ENCODE data around the gene USP32. TPM values are rescaled to one million over a fixed set of nuclear protein-coding genes. Genes with fewer than 3 reads are reported as not detected.
A peak's percentile ranks its signal among the peaks of the same experiment; 100 is the strongest.
"Not testable (repeated sequence)": the region's sequence is repeated elsewhere in the genome, so short reads cannot be mapped to it uniquely, and the experiment has no call there.

USP32 gene
- total RNA-seq, 6 experiments from 2014 or later: 24.8 to 44.2 (median 33.5) TPM

GRCh38 chr17:60428491-60428890, 36.6 kb upstream of the USP32 start:
- H3K36me3 ChIP-seq; H3K4me1 ChIP-seq; intact Hi-C loops (cut with DNase I); H3K4me3 ChIP-seq; H3K27ac ChIP-seq; ATAC-seq; DNase-seq; H3K9me3 ChIP-seq; H3K27me3 ChIP-seq: not testable (repeated sequence)
- whole genome bisulfite sequencing (ENCODE audit: insufficient coverage, low coverage, low lambda C conversion rate, missing lambda C conversion rate): 74% methylated on average over 6 of the region's 6 CpGs

DNA sequence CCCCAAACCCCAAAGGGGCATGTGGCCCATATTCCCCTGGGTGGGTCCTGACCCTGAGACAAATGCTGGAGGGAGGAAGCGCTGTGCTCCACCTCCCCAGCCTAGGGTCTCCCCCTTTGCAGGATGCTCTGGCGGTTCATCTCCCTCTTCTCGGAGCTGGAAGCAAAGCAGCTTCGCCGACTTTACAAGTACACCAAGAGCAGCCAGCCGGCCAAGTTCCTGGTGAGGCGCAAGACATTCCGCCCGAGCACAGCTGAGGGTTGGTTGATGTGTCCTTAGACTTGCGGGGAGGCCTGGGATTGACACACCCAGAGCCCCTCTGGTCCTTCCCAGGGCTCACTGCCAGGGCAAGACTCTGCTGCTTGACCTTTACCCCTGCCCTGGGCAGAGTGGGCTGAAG, 34.7 kb upstream of the USP32 start:
- Histone ChIP-seq H3K9me3 (no peaks in the 10 kb centered on the region), H3K36me3 (no peaks in the 10 kb centered on the region), H3K27ac (no peak overlapping the region), H3K4me1 (no peaks in the 10 kb centered on the region), H3K4me3 (no peak overlapping the region), H3K27me3 (no peaks in the 10 kb centered on the region)
- intact Hi-C loops (cut with DNase I): no loop called here
- no peak for DNase-seq
- 100% methylated on average over 1 of the region's 10 CpGs for WGBS (ENCODE audit: insufficient coverage, low coverage, low lambda C conversion rate, missing lambda C conversion rate)
- no peak for TF ChIP-seq CTCF (IDR thresholded peaks at IDR 0.05)
- no peak for TF ChIP-seq POLR2A (IDR thresholded peaks at IDR 0.05)
- ATAC-seq: no peak

- DNase-seq (no peak), ATAC-seq (no peak)
- intact Hi-C loops (cut with DNase I): no loop called here
- Histone ChIP-seq H3K9me3 (no peaks in the 10 kb centered on the region), H3K4me3 (no peak overlapping the region), H3K4me1 (peaks cover 0 to 3% (median 0%) of the 10 kb centered on the region in 4 donors), H3K36me3 (no peaks in the 10 kb centered on the region), H3K27ac (no peak overlapping the region), H3K27me3 (no peaks in the 10 kb centered on the region)
- TF ChIP-seq CTCF (IDR thresholded peaks at IDR 0.05) (no peak), POLR2A (IDR thresholded peaks at IDR 0.05) (no peak)
- WGBS (ENCODE audit: insufficient coverage, low coverage, low lambda C conversion rate, missing lambda C conversion rate): no CpG with 5 or more reads among the region's 6 CpGs
These were observed 33.7 kb upstream of the USP32 start for GRCh38 chr17:60425626-60426025.

GRCh38 chr17:60423865-60424264, 31.9 kb upstream of the USP32 start:
- no peak for TF ChIP-seq POLR2A (IDR thresholded peaks at IDR 0.05)
- TF ChIP-seq CTCF (IDR thresholded peaks at IDR 0.05): no peak
- ATAC-seq: no peak
- Histone ChIP-seq H3K4me1 (peaks cover 0 to 3% (median 0%) of the 10 kb centered on the region in 4 donors), H3K4me3 (no peak overlapping the region), H3K9me3 (no peaks in the 10 kb centered on the region), H3K36me3 (no peaks in the 10 kb centered on the region), H3K27ac (no peak overlapping the region), H3K27me3 (no peaks in the 10 kb centered on the region)
- 92% methylated on average over 2 of the region's 3 CpGs for WGBS (ENCODE audit: insufficient coverage, low coverage, low lambda C conversion rate, missing lambda C conversion rate)
- intact Hi-C loops (cut with DNase I): no loop called here
- DNase-seq: no peak

GRCh38 chr17:60422162-60422665, 30.3 kb upstream of the USP32 start, which contains the start of gene CHCT1:
Gene CHCT1, plus strand, starts transcription at chr17:60422489. Its CDS starts 104 bp downstream, at chr17:60422593.
- WGBS (ENCODE audit: insufficient coverage, low coverage, low lambda C conversion rate, missing lambda C conversion rate): 60% methylated on average over 14 of the region's 18 CpGs

More at GRCh38 chr17:60422162-60422665, 30.3 kb upstream of the USP32 start, which contains the start of gene CHCT1:
- Histone ChIP-seq H3K9me3 (no peaks in the 10 kb centered on the region), H3K27ac (peak within 1 kb of the TSS in 1 of 3 donors; percentile 49), H3K36me3 (no peaks in the 10 kb centered on the region), H3K4me3 (peak within 1 kb of the TSS; percentile 46 to 50 (median 49)), H3K4me1 (peaks cover 0 to 3% (median 0%) of the 10 kb centered on the region in 4 donors), H3K27me3 (no peaks in the 10 kb centered on the region)
- ATAC-seq: no peak
- intact Hi-C loops (cut with DNase I): no loop called here
- DNase-seq: no peak
- TF ChIP-seq CTCF (IDR thresholded peaks at IDR 0.05): no peak
- no peak for TF ChIP-seq POLR2A (IDR thresholded peaks at IDR 0.05)

Measured in right lobe of liver (tissue), 6 donors.